GM21717 (cell line): ENCODE results near the gene RSF1.
"Not testable (repeated sequence)": the region's sequence is repeated elsewhere in the genome, so short reads cannot be mapped to it uniquely, and the experiment has no call there.

ENCODE experiments used
- ATAC-seq: cut with Tn5 transposase; IDR thresholded peaks from one replicate; pipeline ENCODE4 v1.9.1; 2021; ENCODE audit warnings: mild to moderate bottlenecking, moderate library complexity; ENCODE audit not compliant: unreplicated experiment

The RSF1 gene

GRCh38 chr11:77636731-77637344 is 183.7 kb downstream of the RSF1 start:
- ATAC-seq: no peak

- not testable (repeated sequence) for ATAC-seq
Observed at GRCh38 chr11:77633926-77634325, 186.6 kb downstream of the RSF1 start.

- no peak for ATAC-seq
Observed at GRCh38 chr11:77630157-77630710, 190.3 kb downstream of the RSF1 start.

GRCh38 chr11:77619576-77620198 is 200.8 kb downstream of the RSF1 start:
- ATAC-seq: no peak

- no peak for ATAC-seq
Observed at GRCh38 chr11:77617892-77618291, 202.6 kb downstream of the RSF1 start.

- no peak for ATAC-seq
Observed at GRCh38 chr11:77611921-77612320, 208.6 kb downstream of the RSF1 start.
